Type B pancreatic cell (in vitro differentiated cells): ENCODE data around the gene CTSC. TPM values are rescaled to one million over a fixed set of nuclear protein-coding genes. Genes with fewer than 3 reads are reported as not detected.

ENCODE experiments used
- DNase-seq: peaks from one replicate; pipeline ENCODE4 v3.0.0; 2021; ENCODE audit warnings: mixed read lengths; ENCODE audit not compliant: unreplicated experiment; ENCODE audit errors: extremely low spot score
- H3K27ac Mint-ChIP-seq: 2 replicates; pipeline ENCODE4 v1.8.0; 2021; ENCODE audit warnings: mild to moderate bottlenecking, mixed read lengths
- H3K27me3 Mint-ChIP-seq: 2 replicates; pipeline ENCODE4 v1.8.0; 2021; ENCODE audit warnings: mixed read lengths
- H3K36me3 Mint-ChIP-seq: 2 replicates; pipeline ENCODE4 v1.8.0; 2021; ENCODE audit warnings: mixed read lengths
- H3K4me1 Mint-ChIP-seq: one replicate; pipeline ENCODE4 v1.8.0; 2021; ENCODE audit warnings: mixed read lengths; ENCODE audit not compliant: unreplicated experiment
- H3K4me3 Mint-ChIP-seq: 2 replicates; pipeline ENCODE4 v1.8.0; 2021; ENCODE audit warnings: mild to moderate bottlenecking, mixed read lengths
- H3K9me3 Mint-ChIP-seq: 2 replicates; pipeline ENCODE4 v1.8.0; 2021; ENCODE audit warnings: mixed read lengths
- CTCF ChIP-seq: fragments of 200-600 bp; sonication (generic); conservative IDR thresholded peaks from 2 replicates; pipeline ENCODE4 v1.5.0; 2021; ENCODE audit warnings: antibody characterized with exemption, mild to moderate bottlenecking
- total RNA-seq: library from RNA; stranded (reverse); gene quantifications from 2 replicates; pipeline ENCODE4 v1.2.1, GENCODE V29; 2021; ENCODE audit warnings: low replicate concordance

Gene CTSC
- total RNA-seq, 1 donor from 2014 or later: 155 TPM

GRCh38 chr11:88266919-88267318 is 70.6 kb downstream of the CTSC start:
- H3K4me3 Mint-ChIP-seq: no peak overlapping the region
- H3K9me3 Mint-ChIP-seq: no peaks in the 10 kb centered on the region
- no peak for TF ChIP-seq CTCF
- DNase-seq: no peak
- H3K27ac Mint-ChIP-seq: no peak overlapping the region
- H3K36me3 Mint-ChIP-seq: peaks cover 10% of the 10 kb centered on the region
- H3K27me3 Mint-ChIP-seq: no peaks in the 10 kb centered on the region
- H3K4me1 Mint-ChIP-seq: no peaks in the 10 kb centered on the region

GRCh38 chr11:88266157-88266556 is 71.4 kb downstream of the CTSC start:
- H3K27ac Mint-ChIP-seq: no peak overlapping the region
- peaks cover 10% of the 10 kb centered on the region for H3K36me3 Mint-ChIP-seq
- H3K9me3 Mint-ChIP-seq: no peaks in the 10 kb centered on the region
- no peak for TF ChIP-seq CTCF
- H3K27me3 Mint-ChIP-seq: no peaks in the 10 kb centered on the region
- no peaks in the 10 kb centered on the region for H3K4me1 Mint-ChIP-seq
- H3K4me3 Mint-ChIP-seq: no peak overlapping the region
- no peak for DNase-seq

DNA sequence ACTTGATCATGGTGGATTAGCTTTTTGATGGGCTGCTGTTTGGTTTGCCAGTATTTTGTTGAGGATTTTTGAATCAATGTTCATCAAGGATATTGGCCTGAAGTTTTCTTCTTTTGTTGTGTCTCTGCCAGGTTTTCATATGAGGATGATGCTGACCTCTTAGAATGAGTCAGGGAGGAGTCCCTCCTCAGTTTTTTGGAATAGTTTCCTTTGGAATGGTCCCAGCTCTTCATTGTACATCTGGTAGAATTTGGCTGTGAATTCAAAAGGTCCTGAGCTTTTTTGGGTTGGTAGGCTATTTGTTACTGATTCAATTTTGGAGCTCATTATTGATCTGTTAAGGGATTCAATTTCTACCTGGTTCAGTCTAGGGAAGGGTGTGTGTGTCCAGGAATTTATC is 78.1 kb downstream of the CTSC start:
- H3K36me3 Mint-ChIP-seq: peaks cover under 1% of the 10 kb centered on the region
- DNase-seq: no peak
- no peaks in the 10 kb centered on the region for H3K4me1 Mint-ChIP-seq
- H3K27me3 Mint-ChIP-seq: no peaks in the 10 kb centered on the region
- no peak for TF ChIP-seq CTCF
- no peak overlapping the region for H3K27ac Mint-ChIP-seq
- peaks cover 10% of the 10 kb centered on the region for H3K9me3 Mint-ChIP-seq
- no peak overlapping the region for H3K4me3 Mint-ChIP-seq

GRCh38 chr11:88252208-88252607 is 85.3 kb downstream of the CTSC start:
- Mint-ChIP-seq H3K27ac (no peak overlapping the region), H3K9me3 (peaks cover 7% of the 10 kb centered on the region), H3K4me3 (no peak overlapping the region), H3K36me3 (no peaks in the 10 kb centered on the region), H3K27me3 (no peaks in the 10 kb centered on the region), H3K4me1 (no peaks in the 10 kb centered on the region)
- TF ChIP-seq CTCF: no peak
- DNase-seq: no peak

- H3K4me3 Mint-ChIP-seq: no peak overlapping the region
- H3K4me1 Mint-ChIP-seq: no peaks in the 10 kb centered on the region
- no peak overlapping the region for H3K27ac Mint-ChIP-seq
- peaks cover 5% of the 10 kb centered on the region for H3K9me3 Mint-ChIP-seq
- no peaks in the 10 kb centered on the region for H3K27me3 Mint-ChIP-seq
- TF ChIP-seq CTCF: no peak
- DNase-seq: no peak
- no peaks in the 10 kb centered on the region for H3K36me3 Mint-ChIP-seq
These were observed 86.8 kb downstream of the CTSC start for GRCh38 chr11:88250566-88251242.
